GM12801 (cell line): ENCODE measurements around the gene MYL12B.

Source experiments
- TF ChIP-seq, protein P1 (sequence below): IDR thresholded peaks from one replicate; pipeline ENCODE4 v1.5.1; 2011; ENCODE audit warnings: control low read depth; ENCODE audit not compliant: insufficient read length; ENCODE audit errors: extremely low read depth

The MYL12B gene

GRCh38 chr18:3218819-3219218 is 43.1 kb upstream of the MYL12B start:
- TF ChIP-seq, protein P1, sequence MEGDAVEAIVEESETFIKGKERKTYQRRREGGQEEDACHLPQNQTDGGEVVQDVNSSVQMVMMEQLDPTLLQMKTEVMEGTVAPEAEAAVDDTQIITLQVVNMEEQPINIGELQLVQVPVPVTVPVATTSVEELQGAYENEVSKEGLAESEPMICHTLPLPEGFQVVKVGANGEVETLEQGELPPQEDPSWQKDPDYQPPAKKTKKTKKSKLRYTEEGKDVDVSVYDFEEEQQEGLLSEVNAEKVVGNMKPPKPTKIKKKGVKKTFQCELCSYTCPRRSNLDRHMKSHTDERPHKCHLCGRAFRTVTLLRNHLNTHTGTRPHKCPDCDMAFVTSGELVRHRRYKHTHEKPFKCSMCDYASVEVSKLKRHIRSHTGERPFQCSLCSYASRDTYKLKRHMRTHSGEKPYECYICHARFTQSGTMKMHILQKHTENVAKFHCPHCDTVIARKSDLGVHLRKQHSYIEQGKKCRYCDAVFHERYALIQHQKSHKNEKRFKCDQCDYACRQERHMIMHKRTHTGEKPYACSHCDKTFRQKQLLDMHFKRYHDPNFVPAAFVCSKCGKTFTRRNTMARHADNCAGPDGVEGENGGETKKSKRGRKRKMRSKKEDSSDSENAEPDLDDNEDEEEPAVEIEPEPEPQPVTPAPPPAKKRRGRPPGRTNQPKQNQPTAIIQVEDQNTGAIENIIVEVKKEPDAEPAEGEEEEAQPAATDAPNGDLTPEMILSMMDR: no peak

DNA sequence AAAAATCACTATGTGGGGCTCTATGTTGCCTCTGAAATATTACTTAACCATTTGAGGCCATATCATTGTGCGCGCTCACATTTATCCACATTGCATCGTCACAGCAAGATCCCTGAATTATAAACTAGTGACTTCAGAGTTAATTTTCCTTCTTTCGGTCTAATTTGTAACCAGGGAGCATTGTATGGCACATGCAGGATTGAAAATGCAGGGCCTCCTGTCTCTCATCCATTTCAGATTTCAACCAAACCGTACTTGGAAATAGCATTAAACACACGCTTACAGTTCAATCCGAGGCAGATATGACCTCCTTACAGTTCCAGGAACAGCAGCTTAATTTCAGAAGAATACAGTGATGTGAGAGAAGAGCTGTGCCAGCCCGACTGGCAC is 42.7 kb upstream of the MYL12B start:
- TF ChIP-seq, protein P1: no peak

GRCh38 chr18:3219631-3220335 is 42.1 kb upstream of the MYL12B start, which contains the start of gene MYOM1:
TSS of gene MYOM1 (minus strand) at chr18:3219968. CDS start at chr18:3215223, 4,745 bp downstream.
- TF ChIP-seq, protein P1: no peak

- TF ChIP-seq, protein P1: no peak
Observed at GRCh38 chr18:3221496-3221895, 40.4 kb upstream of the MYL12B start.

- TF ChIP-seq, protein P1: no peak
Observed at GRCh38 chr18:3223356-3223755, 38.6 kb upstream of the MYL12B start.

GRCh38 chr18:3224223-3224622 is 37.7 kb upstream of the MYL12B start:
- TF ChIP-seq, protein P1: no peak

DNA sequence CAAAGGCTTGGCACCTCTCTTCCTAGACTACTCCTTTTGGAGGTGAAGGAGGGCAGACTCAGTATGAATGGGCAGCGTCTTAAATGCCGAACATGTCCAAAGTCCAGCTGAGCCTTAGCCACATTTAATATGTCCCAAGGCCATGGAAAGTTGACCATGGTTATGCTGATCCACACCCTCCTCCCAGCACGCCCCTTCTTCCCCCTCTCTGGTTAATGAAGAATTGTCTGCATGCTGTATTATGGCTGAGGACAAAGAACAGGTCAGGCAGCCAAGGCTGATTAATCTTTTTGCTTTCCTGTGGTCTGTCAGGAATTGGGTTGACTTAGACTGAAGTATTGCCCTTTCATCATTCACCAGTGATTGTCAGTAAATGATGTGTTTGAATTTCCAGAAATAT is 36.3 kb upstream of the MYL12B start:
- TF ChIP-seq, protein P1: no peak
